Astrocyte of the spinal cord (primary cell): ENCODE data around the gene CLTB.

Source experiments
- DNase-seq: peaks from one replicate; pipeline ENCODE4 v3.0.0; 2011; ENCODE audit warnings: low read depth, low spot score
- H3K4me3 ChIP-seq: 2 replicates; pipeline ENCODE4 v1.5.1; 2011; ENCODE audit warnings: low read depth, mild to moderate bottlenecking, low read length, moderate library complexity
- CTCF ChIP-seq: IDR thresholded peaks from 2 replicates; pipeline ENCODE4 v1.5.1; 2012; ENCODE audit warnings: low read depth, mild to moderate bottlenecking, low read length, inconsistent platforms
- in situ Hi-C: cut with HindIII; loops from 2 replicates; pipeline ENCODE4 v1.10.0; 2017; ENCODE audit warnings: low sequenced_read_pairs

The CLTB gene

GRCh38 chr5:176396330-176396729 is 20.0 kb downstream of the CLTB start:
- no peak overlapping the region for H3K4me3 ChIP-seq
- no peak for TF ChIP-seq CTCF
- DNase-seq = peak; percentile 25
- in situ Hi-C loops = no loop called here

- H3K4me3 ChIP-seq = no peak overlapping the region
- no peak for TF ChIP-seq CTCF
- no peak for DNase-seq
- in situ Hi-C loops = no loop called here
Measured at GRCh38 chr5:176394881-176395675, 21.3 kb downstream of the CLTB start.

GRCh38 chr5:176394096-176394495 is 22.2 kb downstream of the CLTB start:
- DNase-seq = no peak
- TF ChIP-seq CTCF = no peak
- in situ Hi-C loops = no loop called here
- no peak overlapping the region for H3K4me3 ChIP-seq

GRCh38 chr5:176392526-176392925 is 23.8 kb downstream of the CLTB start:
- no peak for DNase-seq
- TF ChIP-seq CTCF = no peak
- H3K4me3 ChIP-seq = no peak overlapping the region
- in situ Hi-C loops = no loop called here

- in situ Hi-C loops = no loop called here
- H3K4me3 ChIP-seq = no peak overlapping the region
- no peak for DNase-seq
- TF ChIP-seq CTCF = no peak
Measured at GRCh38 chr5:176391999-176392398, 24.3 kb downstream of the CLTB start.

- H3K4me3 ChIP-seq = no peak overlapping the region
- in situ Hi-C loops = no loop called here
- DNase-seq = no peak
- TF ChIP-seq CTCF = no peak
Measured at GRCh38 chr5:176391479-176391878, 24.9 kb downstream of the CLTB start.
